Measurements from ENCODE around the gene APOL3.

GRCh38 chr22:36194971-36195370 is 34.4 kb upstream of the APOL3 start:
- TF ChIP-seq CTCF (conservative IDR thresholded peaks at IDR 0.05; ENCODE audit: low read depth, low read length) (peak; percentile 80), EZH2 (IDR thresholded peaks at IDR 0.05; ENCODE audit: borderline replicate concordance, low read depth, low read length, poor library complexity, severe bottlenecking) (no peak)
